ENCODE data around the gene EDAR. TPM values are rescaled to one million over a fixed set of nuclear protein-coding genes. Genes with fewer than 3 reads are reported as not detected.

The EDAR gene
- total and polyA plus RNA-seq, 7 donors, result under 0.01 to 0.87 TPM; not detected in 5

DNA sequence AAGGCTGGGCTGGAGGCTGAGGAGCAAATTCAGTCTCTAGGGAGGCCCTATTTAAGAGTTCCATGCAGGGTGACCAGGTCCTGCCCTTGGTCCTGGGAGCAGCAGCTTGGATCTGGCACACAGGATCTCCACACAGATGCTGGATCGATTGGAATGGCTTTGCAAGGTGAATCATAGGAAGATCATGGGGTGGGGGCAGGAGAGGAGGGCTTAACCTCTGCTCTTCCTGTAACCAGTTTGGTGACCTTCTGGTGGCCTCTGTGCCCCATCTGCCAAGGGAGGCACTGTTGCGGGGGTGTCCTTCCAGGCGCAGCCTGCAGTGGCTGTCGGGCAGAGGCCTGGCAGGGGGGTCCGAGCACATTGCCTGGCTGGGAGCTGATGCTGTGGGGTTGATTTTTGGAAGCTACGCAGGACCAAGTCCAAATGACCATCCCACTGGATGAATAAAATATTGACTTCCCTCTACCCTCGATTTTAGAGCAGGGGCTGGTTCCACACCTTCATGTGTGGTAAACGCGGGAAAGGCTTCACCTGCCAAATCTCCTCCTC is 79.7 kb downstream of the EDAR start:
- Histone ChIP-seq H3K36me3 (no peaks in the 10 kb centered on the region), H3K27ac (no peak overlapping the region), H3K9me3 (no peaks in the 10 kb centered on the region), H3K4me1 (peaks cover 0 to 7% (median 0%) of the 10 kb centered on the region in 4 donors), H3K4me3 (no peak overlapping the region), H3K27me3 (no peaks in the 10 kb centered on the region)
- WGBS, 2 donors, result 87 to 92% methylated on average over 9 of the region's 9 CpGs
- no peak for TF ChIP-seq EP300 (IDR thresholded peaks at IDR 0.05)
- TF ChIP-seq POLR2A (IDR thresholded peaks at IDR 0.05), result no peak
- no peak for TF ChIP-seq POLR2AphosphoS5 (IDR thresholded peaks at IDR 0.05)
- TF ChIP-seq, protein P1, sequence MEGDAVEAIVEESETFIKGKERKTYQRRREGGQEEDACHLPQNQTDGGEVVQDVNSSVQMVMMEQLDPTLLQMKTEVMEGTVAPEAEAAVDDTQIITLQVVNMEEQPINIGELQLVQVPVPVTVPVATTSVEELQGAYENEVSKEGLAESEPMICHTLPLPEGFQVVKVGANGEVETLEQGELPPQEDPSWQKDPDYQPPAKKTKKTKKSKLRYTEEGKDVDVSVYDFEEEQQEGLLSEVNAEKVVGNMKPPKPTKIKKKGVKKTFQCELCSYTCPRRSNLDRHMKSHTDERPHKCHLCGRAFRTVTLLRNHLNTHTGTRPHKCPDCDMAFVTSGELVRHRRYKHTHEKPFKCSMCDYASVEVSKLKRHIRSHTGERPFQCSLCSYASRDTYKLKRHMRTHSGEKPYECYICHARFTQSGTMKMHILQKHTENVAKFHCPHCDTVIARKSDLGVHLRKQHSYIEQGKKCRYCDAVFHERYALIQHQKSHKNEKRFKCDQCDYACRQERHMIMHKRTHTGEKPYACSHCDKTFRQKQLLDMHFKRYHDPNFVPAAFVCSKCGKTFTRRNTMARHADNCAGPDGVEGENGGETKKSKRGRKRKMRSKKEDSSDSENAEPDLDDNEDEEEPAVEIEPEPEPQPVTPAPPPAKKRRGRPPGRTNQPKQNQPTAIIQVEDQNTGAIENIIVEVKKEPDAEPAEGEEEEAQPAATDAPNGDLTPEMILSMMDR (IDR thresholded peaks at IDR 0.05), result no peak
- intact Hi-C loops (cut with DNase I), result no loop called here
- DNase-seq, result no peak

DNA sequence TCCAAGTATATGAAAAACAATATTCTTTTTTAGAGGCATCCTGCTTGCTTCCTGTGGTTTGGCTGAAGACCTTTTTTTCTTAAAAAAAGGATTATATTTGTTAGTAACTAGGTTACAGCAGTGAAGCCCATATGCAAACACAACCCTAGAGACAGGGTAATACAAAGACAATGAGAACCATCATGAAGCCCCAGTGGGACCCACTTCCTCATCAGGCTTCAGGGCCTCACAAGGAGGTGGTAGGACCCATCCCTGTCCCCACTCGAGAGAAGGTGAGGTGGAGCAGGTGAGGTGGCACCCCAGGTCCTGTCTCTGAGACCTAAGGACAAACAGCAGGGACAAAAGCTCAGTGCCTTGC is 80.3 kb downstream of the EDAR start:
- WGBS, 2 donors, result 69 to 89% methylated on average over 1 of the region's 1 CpG
- Histone ChIP-seq H3K36me3 (no peaks in the 10 kb centered on the region), H3K4me3 (no peak overlapping the region), H3K9me3 (no peaks in the 10 kb centered on the region), H3K27me3 (no peaks in the 10 kb centered on the region), H3K4me1 (peaks cover 0 to 7% (median 0%) of the 10 kb centered on the region in 4 donors), H3K27ac (no peak overlapping the region)
- TF ChIP-seq EP300 (IDR thresholded peaks at IDR 0.05) (no peak), POLR2AphosphoS5 (IDR thresholded peaks at IDR 0.05) (no peak)
- TF ChIP-seq, protein P1 (IDR thresholded peaks at IDR 0.05), result no peak
- no peak for DNase-seq
- intact Hi-C loops (cut with DNase I), result no loop called here

DNA sequence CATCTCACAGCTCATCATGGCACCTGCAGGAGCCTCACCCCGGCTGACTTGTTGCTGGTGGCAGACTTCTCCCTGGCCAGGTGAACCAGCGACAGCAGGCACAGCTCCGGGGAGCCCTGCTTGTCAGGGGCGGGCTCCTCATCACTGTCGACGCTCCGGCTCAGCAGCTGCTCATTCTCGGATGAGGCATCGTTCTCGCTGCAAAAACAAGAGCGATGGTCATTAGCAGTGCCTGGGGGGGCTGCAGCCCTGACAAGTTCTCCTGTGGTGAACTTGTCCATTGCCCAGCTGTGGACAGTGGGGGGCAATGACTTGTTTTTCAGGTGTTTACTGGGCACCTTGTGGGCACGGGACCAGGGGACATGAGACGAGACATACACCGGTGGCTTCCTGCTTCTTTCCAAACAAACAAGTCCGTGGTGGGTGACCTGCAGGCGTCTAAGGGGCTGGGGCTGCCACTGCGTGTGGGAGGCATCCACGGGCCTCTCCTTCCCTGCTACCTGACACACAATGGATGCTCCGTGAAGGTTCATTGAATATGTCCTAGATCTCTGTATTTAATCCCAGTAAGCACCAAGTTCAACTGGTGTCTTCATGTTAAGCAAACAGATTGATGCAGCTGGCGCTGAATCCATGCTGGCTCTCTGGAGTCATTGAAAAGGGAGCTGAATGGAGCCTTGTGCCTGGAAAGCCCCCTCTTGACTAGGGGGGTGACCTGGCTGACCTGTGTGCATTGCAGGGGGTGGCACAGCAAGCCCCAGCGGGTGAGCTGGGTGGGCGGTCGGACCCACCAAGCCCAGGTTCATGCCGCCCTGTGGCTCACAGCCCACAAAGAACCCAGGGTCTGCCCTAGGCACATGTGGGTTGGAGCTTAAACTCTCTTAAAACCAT is 81.0 kb downstream of the EDAR start:
- no peak for DNase-seq
- Histone ChIP-seq H3K9me3 (no peaks in the 10 kb centered on the region), H3K4me3 (no peak overlapping the region), H3K4me1 (peaks cover 0 to 7% (median 0%) of the 10 kb centered on the region in 4 donors), H3K27ac (no peak overlapping the region), H3K36me3 (no peaks in the 10 kb centered on the region), H3K27me3 (no peaks in the 10 kb centered on the region)
- TF ChIP-seq POLR2AphosphoS5 (IDR thresholded peaks at IDR 0.05), result no peak
- no peak for TF ChIP-seq POLR2A (IDR thresholded peaks at IDR 0.05)
- no peak for TF ChIP-seq EP300 (IDR thresholded peaks at IDR 0.05)
- TF ChIP-seq, protein P1 (IDR thresholded peaks at IDR 0.05), result no peak
- intact Hi-C loops (cut with DNase I), result no loop called here
- WGBS, 2 donors, result 92% methylated on average over 24 of the region's 24 CpGs

DNA sequence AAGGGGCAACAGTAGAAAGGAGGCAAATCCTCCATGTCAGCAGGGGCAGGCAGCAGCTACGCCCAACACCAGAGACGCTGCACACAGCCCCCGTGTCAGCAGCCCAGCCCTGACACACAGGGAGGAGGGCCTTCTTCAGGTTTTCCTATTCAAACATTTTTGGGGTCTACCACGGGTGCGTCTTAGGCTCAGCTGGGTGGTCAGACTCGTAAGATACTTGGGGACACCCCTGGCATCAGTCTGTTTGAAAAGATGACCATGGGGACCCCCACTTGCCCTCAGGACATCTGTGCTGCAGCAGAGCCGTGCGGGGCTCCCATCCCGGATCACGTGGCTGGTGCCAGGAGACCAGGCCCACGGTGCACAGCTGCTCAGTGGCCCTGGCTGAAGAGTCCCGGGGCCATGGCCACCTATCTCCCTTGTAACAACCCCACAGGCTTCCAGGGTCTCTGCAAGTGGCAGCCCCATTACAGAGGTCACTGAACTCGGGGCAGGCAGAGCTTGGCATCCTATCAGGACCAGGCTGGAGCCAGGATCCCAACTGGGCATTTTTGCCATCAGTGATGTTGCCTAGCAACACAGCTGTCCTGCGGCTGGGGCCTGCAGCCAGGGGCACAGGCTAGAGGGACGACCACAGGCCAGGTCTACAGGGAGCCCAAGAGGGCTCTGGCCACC is 82.5 kb downstream of the EDAR start:
- no peaks in the 10 kb centered on the region for H3K27me3 ChIP-seq
- intact Hi-C loops (cut with DNase I), result no loop called here
- no peaks in the 10 kb centered on the region for H3K36me3 ChIP-seq
- no peaks in the 10 kb centered on the region for H3K9me3 ChIP-seq
- no peak overlapping the region for H3K27ac ChIP-seq
- 80 to 87% methylated on average over 15 of the region's 15 CpGs for WGBS, 2 donors
- no peak for DNase-seq
- H3K4me1 ChIP-seq, result peaks cover 0 to 7% (median 0%) of the 10 kb centered on the region in 4 donors
- TF ChIP-seq, protein P1 (IDR thresholded peaks at IDR 0.05), result no peak
- no peak for TF ChIP-seq POLR2A (IDR thresholded peaks at IDR 0.05)
- TF ChIP-seq POLR2AphosphoS5 (IDR thresholded peaks at IDR 0.05), result no peak
- no peak for TF ChIP-seq EP300 (IDR thresholded peaks at IDR 0.05)
- H3K4me3 ChIP-seq, result no peak overlapping the region

All from sigmoid colon (tissue), 7 donors.